H1 (cell line): Measurements from ENCODE around the gene SEMA4C.

ENCODE experiments used
- CTCF ChIP-seq, 3 experiments: IDR thresholded peaks; 1 replicate in 2 of 3; 2 replicates in 1 of 3; pipeline versions ENCODE4 v1.5.1 to v1.6.1; 2011; ENCODE audit warnings: low read length in 3 of 3, mild to moderate bottlenecking in 3 of 3, inconsistent platforms in 2 of 3, low read depth in 1 of 3, moderate library complexity in 1 of 3; ENCODE audit not compliant: insufficient read depth in 1 of 3; ENCODE audit errors: control extremely low read depth in 1 of 3
- MAFK ChIP-seq: IDR thresholded peaks from 2 replicates; pipeline ENCODE4 v1.6.1; 2012; ENCODE audit warnings: low read depth, mild to moderate bottlenecking, improper control_type of control experiment, low read length
- SAP30 ChIP-seq: fragments of 300-600 bp; sonication (generic); IDR thresholded peaks from 2 replicates; pipeline ENCODE4 v1.7.1; 2012; ENCODE audit warnings: low read length, moderate library complexity, mild to moderate bottlenecking, inconsistent platforms; ENCODE audit not compliant: insufficient read depth, insufficient replicate concordance

GRCh38 chr2:96883306-96883705 is 13.4 kb upstream of the SEMA4C start:
- no peak for TF ChIP-seq CTCF (IDR thresholded peaks at IDR 0.05; ENCODE audit: control extremely low read depth in 1 of 3, insufficient read depth in 1 of 3, low read depth in 1 of 3, low read length in 3 of 3)
- no peak for TF ChIP-seq MAFK
- no peak for TF ChIP-seq SAP30
